ENCODE measurements around the gene TAS1R1.
"Not testable (repeated sequence)": the region's sequence is repeated elsewhere in the genome, so short reads cannot be mapped to it uniquely, and the experiment has no call there.

TAS1R1 gene

GRCh38 chr1:6523566-6523965 is 31.5 kb upstream of the TAS1R1 start:
- no peak for DNase-seq

- no peak for DNase-seq
These were observed 28.8 kb upstream of the TAS1R1 start for GRCh38 chr1:6526316-6526715.

DNA sequence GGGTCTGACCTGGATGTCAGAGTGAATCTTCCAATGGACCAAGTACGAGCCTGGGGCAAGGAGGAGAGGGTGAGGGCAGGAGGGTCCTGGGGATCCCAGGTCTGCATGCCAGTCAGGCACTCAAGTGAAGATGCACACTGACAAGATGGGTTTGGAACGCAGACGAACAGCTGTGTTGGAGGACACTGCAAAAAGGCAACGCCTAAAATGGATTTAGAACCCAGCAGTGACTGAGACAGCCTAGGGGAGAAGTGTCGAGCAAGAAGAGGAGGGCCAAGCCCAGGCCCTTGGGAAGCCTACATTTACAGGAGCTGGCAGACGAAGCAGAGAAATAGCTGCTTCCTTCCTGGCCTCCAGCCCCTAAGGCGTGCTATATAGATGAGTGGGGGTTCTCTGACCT is 26.6 kb upstream of the TAS1R1 start:
- no peak for DNase-seq

- no peak for DNase-seq
These were observed 24.5 kb upstream of the TAS1R1 start for GRCh38 chr1:6530504-6531160.

- DNase-seq = no peak
These were observed 23.1 kb upstream of the TAS1R1 start for GRCh38 chr1:6531996-6532395.

- DNase-seq = no peak
These were observed 20.8 kb upstream of the TAS1R1 start for GRCh38 chr1:6534248-6534822.

GRCh38 chr1:6535214-6535613 is 19.9 kb upstream of the TAS1R1 start:
- no peak for DNase-seq

- DNase-seq = no peak
These were observed 18.8 kb upstream of the TAS1R1 start for GRCh38 chr1:6536291-6536690.

GRCh38 chr1:6538956-6539355 is 16.2 kb upstream of the TAS1R1 start:
- no peak for DNase-seq

DNA sequence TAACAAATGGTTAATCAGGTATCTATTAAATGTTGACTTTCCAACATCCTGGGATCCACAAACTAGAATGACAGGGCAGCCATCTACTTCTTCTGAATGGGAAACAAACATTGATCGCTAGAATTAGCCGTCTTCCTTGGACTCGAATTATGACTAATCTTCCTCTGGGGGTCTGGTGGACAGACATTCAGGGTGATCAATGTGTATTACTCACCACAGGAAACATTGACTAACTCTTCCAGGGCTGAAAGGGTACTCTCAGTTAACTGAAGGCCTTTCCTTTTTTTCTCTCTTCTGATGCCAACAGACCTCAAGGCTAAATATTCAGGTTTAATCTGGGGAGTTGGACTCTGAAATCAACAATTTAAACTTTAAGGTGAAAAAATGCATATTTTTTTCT is 10.3 kb upstream of the TAS1R1 start:
- DNase-seq = no peak

DNA sequence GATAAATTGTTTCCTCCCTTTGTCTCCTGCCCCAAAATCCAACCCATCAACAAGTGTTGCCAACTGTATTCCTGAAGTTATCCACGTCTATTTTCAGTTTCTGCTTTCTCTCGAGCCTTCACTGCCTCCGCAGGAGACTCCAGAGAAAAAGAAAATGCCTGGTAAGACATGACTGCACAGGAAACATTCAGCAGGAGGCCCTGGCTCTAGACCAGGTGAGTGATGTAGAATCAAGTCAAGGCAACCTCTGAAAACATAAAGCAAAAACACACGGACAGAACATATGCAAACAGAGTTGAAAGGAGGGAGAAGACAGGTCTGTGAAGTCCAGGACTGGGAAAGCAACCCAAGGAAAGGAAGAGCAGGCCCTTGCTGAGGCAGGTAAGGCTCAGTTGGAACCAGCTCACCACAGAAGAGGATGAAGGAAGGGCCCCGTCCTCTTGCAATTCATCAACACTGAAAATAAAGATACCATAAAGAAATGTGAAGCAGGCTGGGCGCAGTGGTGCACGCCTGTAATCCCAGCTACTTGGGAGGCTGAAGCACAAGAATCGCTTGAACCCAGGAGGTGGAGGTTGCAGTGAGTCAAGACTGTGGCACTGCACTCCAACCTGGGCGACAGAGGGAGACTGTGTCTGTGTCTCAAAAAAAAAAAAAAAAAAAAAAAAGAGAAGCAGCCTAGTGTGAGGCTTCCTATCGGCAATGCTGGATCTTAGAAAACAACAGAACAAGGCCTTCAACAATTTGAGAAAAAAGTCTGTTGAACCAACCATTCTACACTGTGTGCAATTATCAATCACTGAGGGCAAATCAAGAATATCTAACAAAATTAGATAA is 9.6 kb upstream of the TAS1R1 start:
- no peak for DNase-seq

GRCh38 chr1:6546326-6546725 is 8.8 kb upstream of the TAS1R1 start:
- DNase-seq = no peak

- no peak for DNase-seq
These were observed 7.8 kb upstream of the TAS1R1 start for GRCh38 chr1:6547301-6547700.

- peak; percentile 83 for DNase-seq
These were observed 838 bp upstream of the TAS1R1 start, which contains the start of gene NOL9 for GRCh38 chr1:6554031-6554906. NOL9 (minus strand) TSS chr1:6554513; CDS start chr1:6554502, 11 bp downstream.

GRCh38 chr1:6557597-6557996 is 2.5 kb downstream of the TAS1R1 start:
- DNase-seq = no peak

GRCh38 chr1:6559161-6559560 is 4.1 kb downstream of the TAS1R1 start:
- DNase-seq = not testable (repeated sequence)

- no peak for DNase-seq
These were observed 5.2 kb downstream of the TAS1R1 start for GRCh38 chr1:6560267-6560666.

DNA sequence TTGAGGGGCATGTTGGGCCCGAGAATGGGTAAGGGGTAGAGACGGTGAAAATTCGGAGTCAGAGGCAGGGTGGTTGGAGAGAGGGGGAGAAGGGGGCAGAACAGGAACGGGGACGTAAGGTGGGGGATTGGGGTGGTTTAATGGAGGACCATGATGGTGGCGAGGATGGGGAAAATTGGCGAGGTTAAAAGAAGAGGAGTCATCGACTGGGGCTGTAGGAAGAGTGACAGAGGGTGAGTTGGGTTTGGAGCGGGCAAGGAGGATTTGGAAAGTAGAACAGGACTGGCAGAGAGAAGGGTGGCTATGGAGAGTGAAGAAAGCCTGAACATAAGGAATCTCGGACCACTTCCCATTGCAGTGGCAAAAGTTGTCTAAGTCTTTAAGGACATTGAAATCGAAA is 13.9 kb downstream of the TAS1R1 start:
- no peak for DNase-seq

GRCh38 chr1:6570100-6570499 is 15.0 kb downstream of the TAS1R1 start:
- DNase-seq = no peak

DNA sequence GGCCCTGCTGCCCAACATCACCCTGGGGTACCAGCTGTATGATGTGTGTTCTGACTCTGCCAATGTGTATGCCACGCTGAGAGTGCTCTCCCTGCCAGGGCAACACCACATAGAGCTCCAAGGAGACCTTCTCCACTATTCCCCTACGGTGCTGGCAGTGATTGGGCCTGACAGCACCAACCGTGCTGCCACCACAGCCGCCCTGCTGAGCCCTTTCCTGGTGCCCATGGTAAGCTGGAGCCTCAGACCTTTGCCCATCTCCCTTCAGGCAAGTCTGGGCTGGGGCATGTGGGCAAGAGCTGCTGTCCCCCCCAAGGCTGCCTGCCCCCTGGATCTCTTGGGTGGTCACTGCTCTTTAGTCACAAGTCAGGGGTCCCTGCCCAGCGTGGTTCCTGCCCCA is 15.9 kb downstream of the TAS1R1 start:
- no peak for DNase-seq

DNA sequence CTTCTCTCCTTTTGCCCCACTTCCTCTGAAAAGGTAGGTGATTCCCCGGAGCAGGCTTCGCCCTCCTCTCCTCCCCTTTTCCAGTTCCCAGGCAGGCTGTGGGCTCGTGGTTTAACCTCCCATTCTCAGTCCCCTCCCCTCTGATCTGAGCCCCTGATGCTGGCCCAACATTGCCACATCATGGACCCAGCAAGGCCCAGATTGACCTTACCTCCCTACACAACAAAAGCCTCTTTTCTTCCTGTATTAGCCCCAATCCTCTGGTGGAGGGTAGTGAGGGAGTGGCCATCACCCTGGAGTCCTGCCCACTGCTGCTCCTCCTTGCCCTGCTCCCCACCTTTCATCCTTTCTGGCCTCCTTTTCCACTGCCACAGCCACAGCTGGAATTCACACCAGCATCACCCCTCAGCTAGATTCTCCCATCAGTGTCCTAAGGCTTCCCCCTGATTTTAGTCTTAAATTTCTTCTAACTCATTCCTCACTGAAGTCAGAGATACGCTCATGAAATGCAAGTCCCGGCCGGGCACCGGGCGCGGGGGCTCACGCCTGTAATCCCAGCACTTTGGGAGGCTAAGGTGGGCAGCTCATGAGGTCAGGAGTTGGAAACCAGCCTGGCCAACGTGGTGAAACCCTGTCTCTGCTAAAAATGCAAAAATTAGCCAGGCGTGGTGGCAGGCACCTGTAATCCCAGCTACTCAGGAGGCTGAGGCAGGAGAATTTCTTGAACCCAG is 17.7 kb downstream of the TAS1R1 start:
- DNase-seq = no peak

GRCh38 chr1:6574025-6574620 is 19.0 kb downstream of the TAS1R1 start:
- peak; percentile 6 for DNase-seq
